K562 (cell line): ENCODE data around the gene TMEM53. TPM values are rescaled to one million over a fixed set of nuclear protein-coding genes. Genes with fewer than 3 reads are reported as not detected.

Experiments
- ATAC-seq: fragments of 200-7000 bp; cut with Tn5 transposase; 3 replicates; pipeline ENCODE4 v1.9.1; 2020; ENCODE audit warnings: moderate library complexity
- BruUV-seq: library from RNA; stranded (reverse); fragments of 400-500 nt; replicated peaks from 2 replicates; lab custom pipeline; 2021; lab: Mats Ljungman, UMichigan
- CTCF ChIA-PET: fragments of 300-600 bp; formaldehyde crosslinking; extraction: SDS; loops from one replicate; lab custom pipeline; 2021; ENCODE audit warnings: low intra/inter-chr PET ratio; lab: Yijun Ruan, JAX
- POLR2A ChIA-PET: fragments of 300-600, 350-650 bp; sonication (Branson Sonifier 250); formaldehyde crosslinking; extraction: SDS; loops from one replicate; lab custom pipeline; 2021; ENCODE audit warnings: antibody characterized with exemption, inconsistent platforms; lab: Yijun Ruan, JAX
- DNase-seq, 4 experiments: peaks; one replicate each; pipeline versions ENCODE4 v3.0.0 to v3.0.0-alpha.2; 2011 to 2018; ENCODE audit warnings: low spot score in 3 of 4, mixed read lengths in 3 of 4; ENCODE audit errors: extremely low read depth in 1 of 4
- FAIRE-seq: peaks from 2 replicates; lab custom pipeline; 2011; peaks lifted over from hg19 to GRCh38; lab: Jason Lieb, UNC
- H2AFZ ChIP-seq: 2 replicates; pipeline ENCODE4 v1.6.0; 2011; ENCODE audit warnings: low read depth, low read length, control low read depth, inconsistent platforms
- H3K27ac ChIP-seq: fragments of 200-600 bp; 3 replicates; pipeline ENCODE4 v1.8.0; 2011; ENCODE audit warnings: low read depth, mild to moderate bottlenecking, control low read depth, inconsistent platforms, low read length, moderate library complexity, mixed read lengths; ENCODE audit errors: extremely low read depth
- H3K27me3 ChIP-seq, 2 experiments: fragments of 300-600 bp in 1 of 2; 2 replicates in 1 of 2; 3 replicates in 1 of 2; pipeline versions ENCODE4 v1.6.0 to v1.8.0; 2011; ENCODE audit warnings: inconsistent platforms in 2 of 2, low read length in 2 of 2, mild to moderate bottlenecking in 1 of 2, mixed read lengths in 1 of 2, moderate library complexity in 1 of 2; ENCODE audit not compliant: control insufficient read depth in 2 of 2, insufficient read depth in 2 of 2
- H3K36me3 ChIP-seq: fragments of 300-600 bp; 3 replicates; pipeline ENCODE4 v1.8.0; 2011; ENCODE audit warnings: mild to moderate bottlenecking, low read length, inconsistent platforms; ENCODE audit not compliant: control insufficient read depth, insufficient read depth
- H3K4me1 ChIP-seq, 2 experiments: fragments of 200-600 bp in 1 of 2; replicated peaks in 1 of 2; 2 replicates in 1 of 2; 3 replicates in 1 of 2; pipeline versions ENCODE4 v1.5.1 to v1.8.0; 2011; ENCODE audit warnings: inconsistent platforms in 2 of 2, low read length in 2 of 2, mild to moderate bottlenecking in 1 of 2, mixed read lengths in 1 of 2, moderate library complexity in 1 of 2; ENCODE audit not compliant: control insufficient read depth in 2 of 2, insufficient read depth in 2 of 2
- H3K4me2 ChIP-seq: 2 replicates; pipeline ENCODE4 v1.6.1; 2011; ENCODE audit warnings: low read length, control low read depth, inconsistent platforms, mixed read lengths; ENCODE audit not compliant: insufficient read depth
- H3K4me3 ChIP-seq: fragments of 200-600 bp; sonication (generic), shearing (Covaris generic); 2 replicates; pipeline ENCODE4 v1.5.1; 2016; ENCODE audit warnings: control low read depth, inconsistent platforms
- H3K79me2 ChIP-seq: fragments of 200-600 bp; 3 replicates; pipeline ENCODE4 v1.8.0; 2011; ENCODE audit warnings: low read length, inconsistent platforms; ENCODE audit not compliant: control insufficient read depth, insufficient read depth
- H3K9ac ChIP-seq, 2 experiments: 2 replicates each; pipeline versions ENCODE4 v1.6.0 to v1.6.1; 2011; ENCODE audit warnings: low read depth in 2 of 2, low read length in 2 of 2, control low read depth in 1 of 2, inconsistent platforms in 1 of 2, mild to moderate bottlenecking in 1 of 2, mixed read lengths in 1 of 2; ENCODE audit not compliant: insufficient read depth in 1 of 2
- H3K9me1 ChIP-seq: one replicate; pipeline ENCODE4 v1.6.0; 2011; ENCODE audit warnings: inconsistent platforms, mild to moderate bottlenecking, low read length, moderate library complexity; ENCODE audit not compliant: control insufficient read depth, insufficient read depth
- H3K9me3 ChIP-seq: replicated peaks from 2 replicates; pipeline ENCODE4 v1.5.1; 2011; ENCODE audit warnings: low read depth, low read length, inconsistent platforms; ENCODE audit not compliant: control insufficient read depth, insufficient read depth
- H4K20me1 ChIP-seq: replicated peaks from 2 replicates; pipeline ENCODE4 v1.6.1; 2011; ENCODE audit warnings: low read length, inconsistent platforms, mixed read lengths; ENCODE audit not compliant: control insufficient read depth, insufficient read depth
- DPF2 ChIP-seq: fragments of 450-650 bp; IDR thresholded peaks from 2 replicates; pipeline ENCODE4 v1.6.1; 2016
- MCM5 ChIP-seq: fragments of 450-650 bp; IDR thresholded peaks from 2 replicates; pipeline ENCODE4 v1.6.1; 2016; ENCODE audit warnings: low read depth
- MECOM ChIP-seq: fragments of 250-450 bp; sonication (Bioruptor Pico); IDR thresholded peaks from 2 replicates; pipeline ENCODE4 v1.8.0; 2022; ENCODE audit warnings: inconsistent platforms
- NBN ChIP-seq: fragments of 450-650 bp; IDR thresholded peaks from 2 replicates; pipeline ENCODE4 v1.6.1; 2016; ENCODE audit warnings: low read depth, mild to moderate bottlenecking
- SAFB ChIP-seq: fragments of 200-400 bp; formaldehyde crosslinking; IDR thresholded peaks from 2 replicates; pipeline ENCODE4 v1.6.1; 2017; ENCODE audit warnings: low read depth, low read length, borderline replicate concordance
- SMARCA4 ChIP-seq: fragments of 450-650 bp; IDR thresholded peaks from 2 replicates; pipeline ENCODE4 v1.6.1; 2016
- TEAD4 ChIP-seq, 2 experiments: sonication (generic) in 1 of 2; formaldehyde crosslinking in 1 of 2; IDR thresholded peaks; 2 replicates each; pipeline versions ENCODE4 v1.6.1 to v1.8.0; 2012 to 2022; ENCODE audit warnings: borderline replicate concordance in 1 of 2, inconsistent platforms in 1 of 2, low read length in 1 of 2, mild to moderate bottlenecking in 1 of 2, missing genetic modification reagents in 1 of 2
- WGBS: fragments of 100-300 bp; shearing (Covaris generic); methylation state at CpG from one replicate; pipeline ENCODE4 v1.1.6; 2016; ENCODE audit warnings: low coverage, mixed read lengths; ENCODE audit not compliant: insufficient coverage; ENCODE audit errors: missing lambda C conversion rate; 5-methylcytosine and 5-hydroxymethylcytosine counted together
- in situ Hi-C: fragments of 300-500 bp; cut with MboI; formaldehyde crosslinking; loops from 4 replicates; pipeline ENCODE4 v1.15.0; 2018; ENCODE audit warnings: inconsistent platforms, mixed read lengths
- intact Hi-C: fragments of 100-400 bp; cut with micrococcal nuclease; formaldehyde crosslinking; loops from 2 replicates; pipeline ENCODE4 v1.14.2; 2022
- polyA plus RNA-seq, 8 experiments: library from polyadenylated mRNA; depleted of rRNA in 4 of 8; stranded (reverse) in 5 of 8; unstranded in 3 of 8; fragments of >200 nt; fragmentation: Nextera tagmentation in 2 of 8; fragmentation: Illumina TruSeq in 1 of 8; extraction: Ambion mirVana in 2 of 8; extraction: Trizol in 1 of 8; gene quantifications; 2 replicates each; pipeline versions ENCODE4 v1.2.1 to v1.2.3, GENCODE V29; 2011 to 2014; ENCODE audit warnings: inconsistent platforms in 1 of 8, missing spikeins in 1 of 8
- total RNA-seq, 7 experiments: library from RNA; depleted of rRNA in 6 of 7; stranded (reverse); fragments of >200 nt in 6 of 7; fragmentation: Illumina TruSeq in 2 of 7; extraction: Trizol in 2 of 7; gene quantifications; 2 replicates each; pipeline versions ENCODE4 v1.2.1 to v1.2.3, GENCODE V29; 2011 to 2021; ENCODE audit warnings: low replicate concordance in 1 of 7
- TF ChIP-seq, protein P1 (sequence below): fragments of 450-650 bp; IDR thresholded peaks from 2 replicates; pipeline ENCODE4 v1.7.1; 2018; ENCODE audit warnings: mild to moderate bottlenecking, low read depth; ENCODE audit not compliant: partially characterized antibody
- TF ChIP-seq, protein P2 (sequence below): sonication (generic); formaldehyde crosslinking; IDR thresholded peaks from 2 replicates; pipeline ENCODE4 v1.8.1; 2023; ENCODE audit warnings: mild to moderate bottlenecking, missing genetic modification reagents
- TF ChIP-seq, protein P3 (sequence below): fragments of 450-650 bp; formaldehyde crosslinking; IDR thresholded peaks from 2 replicates; pipeline ENCODE4 v1.4.0; 2020; ENCODE audit warnings: mild to moderate bottlenecking, moderate library complexity
- TF ChIP-seq, protein P4 (sequence below), 3 experiments: IDR thresholded peaks in 2 of 3; conservative IDR thresholded peaks in 1 of 3; 2 replicates each; pipeline ENCODE4 v1.5.1; 2011 to 2012; ENCODE audit warnings: low read length in 3 of 3, mild to moderate bottlenecking in 3 of 3, control low read depth in 2 of 3, improper control_type of control experiment in 1 of 3, inconsistent platforms in 1 of 3, low read depth in 1 of 3, mixed read lengths in 1 of 3, moderate library complexity in 1 of 3; ENCODE audit not compliant: insufficient read depth in 2 of 3

TMEM53 gene
- total and polyA plus RNA-seq, 9 of the 15 experiments (the other 6 are each of a cell fraction or from before 2014, with no cell fraction given), result 0.23 to 3.7 (median 2.0) TPM

DNA sequence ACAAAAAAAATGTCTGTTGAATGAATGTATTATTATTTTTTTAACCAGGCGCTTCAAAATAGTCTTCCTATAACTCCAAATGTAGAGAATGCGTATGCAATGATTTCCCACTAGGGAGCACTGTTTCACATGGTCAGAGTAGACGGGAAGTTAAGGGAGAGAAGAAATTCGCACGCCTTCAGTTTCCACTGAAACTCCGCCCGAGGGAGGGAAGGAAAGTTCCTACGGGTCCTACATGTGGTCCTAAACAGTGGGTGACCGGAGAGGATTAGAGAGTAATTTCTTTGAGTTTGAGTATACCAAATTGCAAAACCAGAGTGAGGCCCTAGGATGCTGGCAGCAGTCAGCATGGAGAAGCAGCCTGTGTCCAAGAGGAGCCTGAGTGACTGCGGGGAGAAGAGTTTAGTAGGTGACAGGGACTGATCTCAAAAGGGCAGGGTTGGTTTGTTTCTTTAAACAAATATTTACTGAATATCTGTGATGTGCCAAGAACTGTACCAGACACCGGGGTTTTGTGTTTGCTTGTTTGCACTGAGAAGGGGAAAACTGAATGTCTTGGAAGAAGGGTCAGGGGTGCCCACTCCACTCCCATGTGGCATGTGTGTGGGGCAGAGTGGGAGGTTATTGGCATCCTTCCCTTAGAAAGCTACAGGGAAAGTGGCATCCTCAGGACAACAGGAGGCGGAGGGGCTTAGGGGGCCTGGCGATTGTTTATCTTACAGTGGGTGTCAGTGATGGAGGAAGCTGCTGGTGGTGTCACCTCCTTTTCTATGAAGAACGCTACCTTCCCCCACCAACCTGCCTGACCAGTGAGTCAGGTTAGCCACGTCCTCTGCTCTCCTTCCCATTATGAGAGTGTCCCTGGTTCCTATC lies 33.9 kb upstream of the TMEM53 start:
- H3K9ac ChIP-seq, result peak overlapping the region in 1 of 2 experiments; percentile 38; a peak in 1 of 4 replicates
- H2AFZ ChIP-seq, result peak overlapping the region; percentile 90
- H3K4me2 ChIP-seq, result peak overlapping the region; percentile 64
- ChIA-PET CTCF (interaction anchor here (0.5 to 1.3 kb wide), 3 partner anchors 68 to 785 kb away, joined by 3 read pairs; partner anchors contain the start of gene RPS8), POLR2A (interaction anchor here (0.6 to 2.2 kb wide), 7 partner anchors 11 to 592 kb away, joined by 3 to 19 read pairs (median 6); partner anchors contain the start of gene RNU5D-1)
- peak; percentile 92 for ATAC-seq
- peak; percentile 96 for FAIRE-seq
- no peak overlapping the region for H3K4me3 ChIP-seq
- peaks cover 39% of the 10 kb centered on the region in 2 experiments for H3K27me3 ChIP-seq
- H3K27ac ChIP-seq, result no peak overlapping the region
- in situ Hi-C loops (no loop called here), intact Hi-C loops (loop anchor here (5.0 kb wide), 1 partner anchor 51 kb away; no protein-coding TSS in a partner anchor)
- no peaks in the 10 kb centered on the region for H4K20me1 ChIP-seq
- peaks cover 3% of the 10 kb centered on the region for H3K9me1 ChIP-seq
- DNase-seq, result peak; percentile 60 to 77 (median 64)
- H3K4me1 ChIP-seq, result peaks cover 0 to 4% of the 10 kb centered on the region in 2 experiments; a peak in 2 of 5 replicates
- WGBS, result 8% methylated on average over 15 of the region's 15 CpGs
- no peaks in the 10 kb centered on the region for H3K79me2 ChIP-seq
- BruUV-seq, result no TSS peak
- no peaks in the 10 kb centered on the region for H3K36me3 ChIP-seq
- H3K9me3 ChIP-seq, result no peaks in the 10 kb centered on the region
- TF ChIP-seq DPF2 (0 out of 2 replicates have a peak, but pooled peaks have one; percentile 16), SMARCA4 (peak; percentile 84), TEAD4 (IDR thresholded peaks at IDR 0.05; ENCODE audit: low read length) (peak; percentile 46; the same call in 1 of the 2 replicates), TEAD4 (CRISPR knock-in tag; IDR thresholded peaks at IDR 0.05; ENCODE audit: borderline replicate concordance) (no peak), MECOM (CRISPR knock-in tag) (0 out of 2 replicates have a peak, but pooled peaks have one; percentile 58), NBN (peak; percentile 53; the same call in 1 of the 2 replicates), MCM5 (no peak), SAFB (no peak)
- TF ChIP-seq, protein P1, sequence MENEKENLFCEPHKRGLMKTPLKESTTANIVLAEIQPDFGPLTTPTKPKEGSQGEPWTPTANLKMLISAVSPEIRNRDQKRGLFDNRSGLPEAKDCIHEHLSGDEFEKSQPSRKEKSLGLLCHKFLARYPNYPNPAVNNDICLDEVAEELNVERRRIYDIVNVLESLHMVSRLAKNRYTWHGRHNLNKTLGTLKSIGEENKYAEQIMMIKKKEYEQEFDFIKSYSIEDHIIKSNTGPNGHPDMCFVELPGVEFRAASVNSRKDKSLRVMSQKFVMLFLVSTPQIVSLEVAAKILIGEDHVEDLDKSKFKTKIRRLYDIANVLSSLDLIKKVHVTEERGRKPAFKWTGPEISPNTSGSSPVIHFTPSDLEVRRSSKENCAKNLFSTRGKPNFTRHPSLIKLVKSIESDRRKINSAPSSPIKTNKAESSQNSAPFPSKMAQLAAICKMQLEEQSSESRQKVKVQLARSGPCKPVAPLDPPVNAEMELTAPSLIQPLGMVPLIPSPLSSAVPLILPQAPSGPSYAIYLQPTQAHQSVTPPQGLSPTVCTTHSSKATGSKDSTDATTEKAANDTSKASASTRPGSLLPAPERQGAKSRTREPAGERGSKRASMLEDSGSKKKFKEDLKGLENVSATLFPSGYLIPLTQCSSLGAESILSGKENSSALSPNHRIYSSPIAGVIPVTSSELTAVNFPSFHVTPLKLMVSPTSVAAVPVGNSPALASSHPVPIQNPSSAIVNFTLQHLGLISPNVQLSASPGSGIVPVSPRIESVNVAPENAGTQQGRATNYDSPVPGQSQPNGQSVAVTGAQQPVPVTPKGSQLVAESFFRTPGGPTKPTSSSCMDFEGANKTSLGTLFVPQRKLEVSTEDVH, result peak; percentile 29
- TF ChIP-seq, protein P2, sequence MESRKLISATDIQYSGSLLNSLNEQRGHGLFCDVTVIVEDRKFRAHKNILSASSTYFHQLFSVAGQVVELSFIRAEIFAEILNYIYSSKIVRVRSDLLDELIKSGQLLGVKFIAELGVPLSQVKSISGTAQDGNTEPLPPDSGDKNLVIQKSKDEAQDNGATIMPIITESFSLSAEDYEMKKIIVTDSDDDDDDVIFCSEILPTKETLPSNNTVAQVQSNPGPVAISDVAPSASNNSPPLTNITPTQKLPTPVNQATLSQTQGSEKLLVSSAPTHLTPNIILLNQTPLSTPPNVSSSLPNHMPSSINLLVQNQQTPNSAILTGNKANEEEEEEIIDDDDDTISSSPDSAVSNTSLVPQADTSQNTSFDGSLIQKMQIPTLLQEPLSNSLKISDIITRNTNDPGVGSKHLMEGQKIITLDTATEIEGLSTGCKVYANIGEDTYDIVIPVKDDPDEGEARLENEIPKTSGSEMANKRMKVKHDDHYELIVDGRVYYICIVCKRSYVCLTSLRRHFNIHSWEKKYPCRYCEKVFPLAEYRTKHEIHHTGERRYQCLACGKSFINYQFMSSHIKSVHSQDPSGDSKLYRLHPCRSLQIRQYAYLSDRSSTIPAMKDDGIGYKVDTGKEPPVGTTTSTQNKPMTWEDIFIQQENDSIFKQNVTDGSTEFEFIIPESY (CRISPR knock-in tag), result no peak
- TF ChIP-seq, protein P3, sequence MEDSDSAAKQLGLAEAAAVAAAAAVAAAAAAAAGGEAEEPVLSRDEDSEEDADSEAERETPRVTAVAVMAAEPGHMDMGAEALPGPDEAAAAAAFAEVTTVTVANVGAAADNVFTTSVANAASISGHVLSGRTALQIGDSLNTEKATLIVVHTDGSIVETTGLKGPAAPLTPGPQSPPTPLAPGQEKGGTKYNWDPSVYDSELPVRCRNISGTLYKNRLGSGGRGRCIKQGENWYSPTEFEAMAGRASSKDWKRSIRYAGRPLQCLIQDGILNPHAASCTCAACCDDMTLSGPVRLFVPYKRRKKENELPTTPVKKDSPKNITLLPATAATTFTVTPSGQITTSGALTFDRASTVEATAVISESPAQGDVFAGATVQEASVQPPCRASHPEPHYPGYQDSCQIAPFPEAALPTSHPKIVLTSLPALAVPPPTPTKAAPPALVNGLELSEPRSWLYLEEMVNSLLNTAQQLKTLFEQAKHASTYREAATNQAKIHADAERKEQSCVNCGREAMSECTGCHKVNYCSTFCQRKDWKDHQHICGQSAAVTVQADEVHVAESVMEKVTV, result peak; percentile 50; the same call in 1 of the 2 replicates
- TF ChIP-seq, protein P4, sequence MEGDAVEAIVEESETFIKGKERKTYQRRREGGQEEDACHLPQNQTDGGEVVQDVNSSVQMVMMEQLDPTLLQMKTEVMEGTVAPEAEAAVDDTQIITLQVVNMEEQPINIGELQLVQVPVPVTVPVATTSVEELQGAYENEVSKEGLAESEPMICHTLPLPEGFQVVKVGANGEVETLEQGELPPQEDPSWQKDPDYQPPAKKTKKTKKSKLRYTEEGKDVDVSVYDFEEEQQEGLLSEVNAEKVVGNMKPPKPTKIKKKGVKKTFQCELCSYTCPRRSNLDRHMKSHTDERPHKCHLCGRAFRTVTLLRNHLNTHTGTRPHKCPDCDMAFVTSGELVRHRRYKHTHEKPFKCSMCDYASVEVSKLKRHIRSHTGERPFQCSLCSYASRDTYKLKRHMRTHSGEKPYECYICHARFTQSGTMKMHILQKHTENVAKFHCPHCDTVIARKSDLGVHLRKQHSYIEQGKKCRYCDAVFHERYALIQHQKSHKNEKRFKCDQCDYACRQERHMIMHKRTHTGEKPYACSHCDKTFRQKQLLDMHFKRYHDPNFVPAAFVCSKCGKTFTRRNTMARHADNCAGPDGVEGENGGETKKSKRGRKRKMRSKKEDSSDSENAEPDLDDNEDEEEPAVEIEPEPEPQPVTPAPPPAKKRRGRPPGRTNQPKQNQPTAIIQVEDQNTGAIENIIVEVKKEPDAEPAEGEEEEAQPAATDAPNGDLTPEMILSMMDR (IDR thresholded peaks at IDR 0.05 in 2 of 3, conservative IDR thresholded peaks at IDR 0.05 in 1 of 3; ENCODE audit: insufficient read depth in 2 of 3, low read depth in 1 of 3, low read length in 3 of 3), result peak; percentile 67 to 90 (median 81); a peak in 5 of 6 replicates
